Thoracic aorta (tissue), 2 donors: ENCODE data around the gene GNGT1. TPM values are rescaled to one million over a fixed set of nuclear protein-coding genes. Genes with fewer than 3 reads are reported as not detected.

Experiments
- ATAC-seq: fragments of 150-250 bp; one replicate; pipeline ENCODE4 v1.8.0; 2017; ENCODE audit warnings: low read depth; ENCODE audit not compliant: insufficient number of reproducible peaks, low FRiP score
- DNase-seq: peaks from one replicate; pipeline ENCODE4 v3.0.0-alpha.2; 2020; ENCODE audit warnings: low spot score
- H3K27ac ChIP-seq, 2 donors: fragments of 200-600 bp; sonication (generic); 1 replicate in 1 of 2; 2 replicates in 1 of 2; pipeline ENCODE4 v1.5.1; 2016; ENCODE audit warnings: mild to moderate bottlenecking in 2 of 2, moderate library complexity in 2 of 2
- H3K27me3 ChIP-seq: fragments of 200-600 bp; sonication (generic); replicated peaks from 2 replicates; pipeline ENCODE4 v1.6.0; 2016; ENCODE audit warnings: mild to moderate bottlenecking; ENCODE audit not compliant: insufficient read depth
- H3K36me3 ChIP-seq: fragments of 200-600 bp; sonication (generic); one replicate; pipeline ENCODE4 v1.5.1; 2016
- H3K4me1 ChIP-seq, 2 donors: fragments of 200-600 bp; sonication (generic); 1 replicate in 1 of 2; 2 replicates in 1 of 2; pipeline versions ENCODE4 v1.5.1 to v1.6.0; 2016; ENCODE audit warnings: low read depth in 2 of 2, mild to moderate bottlenecking in 1 of 2; ENCODE audit not compliant: control insufficient read depth in 1 of 2
- H3K4me3 ChIP-seq: fragments of 200-600 bp; sonication (generic); 2 replicates; pipeline ENCODE4 v1.5.1; 2016; ENCODE audit warnings: mild to moderate bottlenecking
- H3K9me3 ChIP-seq: fragments of 200-600 bp; sonication (generic); 2 replicates; pipeline ENCODE4 v1.5.1; 2016
- CTCF ChIP-seq: fragments of 200-600 bp; sonication (generic); IDR thresholded peaks from one replicate; pipeline ENCODE4 v1.5.1; 2019; ENCODE audit warnings: antibody characterized with exemption
- total RNA-seq, 2 donors: library from RNA; depleted of rRNA; stranded (reverse); fragments of >200 nt; gene quantifications; one replicate each; pipeline versions ENCODE4 v1.1.0 to v1.2.3, GENCODE V29; 2016

Gene GNGT1
- total RNA-seq, 2 donors from 2014 or later = not detected

- no peaks in the 10 kb centered on the region for H3K36me3 ChIP-seq
- H3K4me3 ChIP-seq = no peak overlapping the region
- H3K4me1 ChIP-seq = no peaks in the 10 kb centered on the region
- H3K27ac ChIP-seq = no peak overlapping the region
- no peaks in the 10 kb centered on the region for H3K9me3 ChIP-seq
- no peak for TF ChIP-seq CTCF
- no peak for DNase-seq
- no peak for ATAC-seq
- H3K27me3 ChIP-seq = no peaks in the 10 kb centered on the region
Observed at GRCh38 chr7:93948106-93948505, 41.7 kb downstream of the GNGT1 start.

GRCh38 chr7:93948873-93949272 is 42.5 kb downstream of the GNGT1 start:
- Histone ChIP-seq H3K27me3 (no peaks in the 10 kb centered on the region), H3K27ac (no peak overlapping the region), H3K4me1 (no peaks in the 10 kb centered on the region), H3K9me3 (no peaks in the 10 kb centered on the region), H3K36me3 (no peaks in the 10 kb centered on the region), H3K4me3 (no peak overlapping the region)
- TF ChIP-seq CTCF = no peak
- ATAC-seq (no peak), DNase-seq (no peak)

- DNase-seq (no peak), ATAC-seq (no peak)
- Histone ChIP-seq H3K27me3 (no peaks in the 10 kb centered on the region), H3K27ac (no peak overlapping the region), H3K4me1 (no peaks in the 10 kb centered on the region), H3K9me3 (no peaks in the 10 kb centered on the region), H3K36me3 (no peaks in the 10 kb centered on the region), H3K4me3 (no peak overlapping the region)
- TF ChIP-seq CTCF = no peak
Observed at GRCh38 chr7:93949423-93949822, 43.1 kb downstream of the GNGT1 start.

GRCh38 chr7:93955304-93955703 is 48.9 kb downstream of the GNGT1 start:
- DNase-seq = no peak
- Histone ChIP-seq H3K9me3 (no peaks in the 10 kb centered on the region), H3K4me1 (no peaks in the 10 kb centered on the region), H3K36me3 (no peaks in the 10 kb centered on the region), H3K27ac (no peak overlapping the region), H3K27me3 (no peaks in the 10 kb centered on the region), H3K4me3 (no peak overlapping the region)
- no peak for TF ChIP-seq CTCF
- ATAC-seq = no peak

GRCh38 chr7:93957767-93958166 is 51.4 kb downstream of the GNGT1 start:
- ATAC-seq (no peak), DNase-seq (no peak)
- no peak for TF ChIP-seq CTCF
- H3K27me3 ChIP-seq = no peaks in the 10 kb centered on the region
- H3K36me3 ChIP-seq = no peaks in the 10 kb centered on the region
- H3K27ac ChIP-seq = no peak overlapping the region
- H3K9me3 ChIP-seq = no peaks in the 10 kb centered on the region
- H3K4me3 ChIP-seq = no peak overlapping the region
- H3K4me1 ChIP-seq = no peaks in the 10 kb centered on the region
